ENCODE results near the gene UXS1. TPM values are rescaled to one million over a fixed set of nuclear protein-coding genes. Genes with fewer than 3 reads are reported as not detected.

Gene UXS1
- total RNA-seq, 1 donor from 2014 or later: 38.0 TPM

DNA sequence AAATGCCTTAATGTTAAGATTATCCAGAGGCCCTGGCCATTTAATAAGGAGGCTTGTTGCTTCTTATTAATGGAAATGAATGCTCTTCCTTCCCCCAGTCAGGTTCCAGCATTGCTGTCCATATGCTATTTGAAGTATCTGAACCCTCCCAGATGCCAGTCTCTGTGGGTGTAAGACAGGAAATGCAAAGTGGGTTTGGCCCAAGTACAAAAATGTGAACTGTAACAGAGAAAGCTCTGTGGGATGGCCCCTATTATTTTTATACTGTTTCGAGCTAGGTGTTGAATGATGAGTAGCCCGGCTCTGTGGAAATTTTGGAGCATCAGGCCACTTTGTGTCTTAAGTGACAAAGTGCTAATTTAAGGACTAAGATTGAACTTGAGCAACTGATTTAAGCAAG, 141.0 kb downstream of the UXS1 start:
- H3K27me3 Mint-ChIP-seq (ENCODE audit: insufficient read depth, low read depth): peaks cover 2% of the 10 kb centered on the region
- no peaks in the 10 kb centered on the region for H4K20me1 ChIP-seq (ENCODE audit: low read depth)
- DNase-seq (ENCODE audit: low spot score): no peak
- H3K4me3 ChIP-seq: no peak overlapping the region
- H3K4me3 Mint-ChIP-seq: no peak overlapping the region
- H3K9me3 ChIP-seq (ENCODE audit: low read depth): no peaks in the 10 kb centered on the region
- no peaks in the 10 kb centered on the region for H3K4me1 ChIP-seq
- H3K36me3 ChIP-seq: no peaks in the 10 kb centered on the region
- TF ChIP-seq, protein P1, sequence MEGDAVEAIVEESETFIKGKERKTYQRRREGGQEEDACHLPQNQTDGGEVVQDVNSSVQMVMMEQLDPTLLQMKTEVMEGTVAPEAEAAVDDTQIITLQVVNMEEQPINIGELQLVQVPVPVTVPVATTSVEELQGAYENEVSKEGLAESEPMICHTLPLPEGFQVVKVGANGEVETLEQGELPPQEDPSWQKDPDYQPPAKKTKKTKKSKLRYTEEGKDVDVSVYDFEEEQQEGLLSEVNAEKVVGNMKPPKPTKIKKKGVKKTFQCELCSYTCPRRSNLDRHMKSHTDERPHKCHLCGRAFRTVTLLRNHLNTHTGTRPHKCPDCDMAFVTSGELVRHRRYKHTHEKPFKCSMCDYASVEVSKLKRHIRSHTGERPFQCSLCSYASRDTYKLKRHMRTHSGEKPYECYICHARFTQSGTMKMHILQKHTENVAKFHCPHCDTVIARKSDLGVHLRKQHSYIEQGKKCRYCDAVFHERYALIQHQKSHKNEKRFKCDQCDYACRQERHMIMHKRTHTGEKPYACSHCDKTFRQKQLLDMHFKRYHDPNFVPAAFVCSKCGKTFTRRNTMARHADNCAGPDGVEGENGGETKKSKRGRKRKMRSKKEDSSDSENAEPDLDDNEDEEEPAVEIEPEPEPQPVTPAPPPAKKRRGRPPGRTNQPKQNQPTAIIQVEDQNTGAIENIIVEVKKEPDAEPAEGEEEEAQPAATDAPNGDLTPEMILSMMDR (IDR thresholded peaks at IDR 0.05): no peak
- TF ChIP-seq EZH2phosphoT487 (IDR thresholded peaks at IDR 0.05) (no peak), EZH2 (IDR thresholded peaks at IDR 0.05) (no peak)
- H3K4me2 ChIP-seq: no peak overlapping the region
- no peak overlapping the region for H3K9ac ChIP-seq
- no peaks in the 10 kb centered on the region for H3K79me2 ChIP-seq (ENCODE audit: low read depth)
- no peak overlapping the region for H3K27ac ChIP-seq
- H3K9me3 Mint-ChIP-seq: no peaks in the 10 kb centered on the region
- peaks cover 19% of the 10 kb centered on the region for H3K4me1 Mint-ChIP-seq
- no peak overlapping the region for H3K27ac Mint-ChIP-seq
- H2AFZ ChIP-seq (replicated peaks): no peak overlapping the region
- H3K27me3 ChIP-seq: no peaks in the 10 kb centered on the region
- no peaks in the 10 kb centered on the region for H3F3A ChIP-seq (ENCODE audit: low read depth)
- H3K36me3 Mint-ChIP-seq: no peaks in the 10 kb centered on the region

DNA sequence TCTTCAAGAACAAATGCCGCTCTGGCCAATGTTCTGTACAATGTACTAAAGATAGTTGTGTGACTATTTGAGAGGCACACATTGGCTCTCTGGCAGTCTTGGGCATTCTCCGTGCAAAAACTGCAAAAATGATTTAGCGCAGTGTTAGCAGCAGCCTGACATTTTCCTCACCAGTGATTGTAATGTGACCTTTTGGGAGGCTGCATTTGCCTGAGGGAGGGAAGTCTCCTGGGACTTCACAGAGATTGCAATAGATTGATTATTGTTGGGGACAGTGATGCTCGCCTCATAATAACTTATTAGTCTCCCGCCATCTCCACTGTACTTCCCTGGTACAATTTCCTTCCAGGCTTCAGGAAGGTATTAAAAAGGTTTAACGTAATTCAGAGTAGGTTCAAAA, 149.2 kb downstream of the UXS1 start:
- Histone ChIP-seq H3K4me2 (no peak overlapping the region), H3K27ac (no peak overlapping the region), H3K36me3 (no peaks in the 10 kb centered on the region), H3K27me3 (no peaks in the 10 kb centered on the region), H3K79me2 (ENCODE audit: low read depth) (no peaks in the 10 kb centered on the region), H3K4me3 (no peak overlapping the region), H3K4me1 (no peaks in the 10 kb centered on the region), H4K20me1 (ENCODE audit: low read depth) (no peaks in the 10 kb centered on the region), H3F3A (ENCODE audit: low read depth) (no peaks in the 10 kb centered on the region), H2AFZ (replicated peaks) (no peak overlapping the region), H3K9ac (no peak overlapping the region), H3K9me3 (ENCODE audit: low read depth) (no peaks in the 10 kb centered on the region)
- no peaks in the 10 kb centered on the region for H3K9me3 Mint-ChIP-seq
- H3K4me1 Mint-ChIP-seq: no peaks in the 10 kb centered on the region
- DNase-seq (ENCODE audit: low spot score): no peak
- H3K27me3 Mint-ChIP-seq (ENCODE audit: insufficient read depth, low read depth): peaks cover 4% of the 10 kb centered on the region
- no peak overlapping the region for H3K4me3 Mint-ChIP-seq
- no peak for TF ChIP-seq EZH2phosphoT487 (IDR thresholded peaks at IDR 0.05)
- TF ChIP-seq, protein P1 (IDR thresholded peaks at IDR 0.05): no peak
- TF ChIP-seq EZH2 (IDR thresholded peaks at IDR 0.05): no peak
- no peak overlapping the region for H3K27ac Mint-ChIP-seq
- no peaks in the 10 kb centered on the region for H3K36me3 Mint-ChIP-seq

DNA sequence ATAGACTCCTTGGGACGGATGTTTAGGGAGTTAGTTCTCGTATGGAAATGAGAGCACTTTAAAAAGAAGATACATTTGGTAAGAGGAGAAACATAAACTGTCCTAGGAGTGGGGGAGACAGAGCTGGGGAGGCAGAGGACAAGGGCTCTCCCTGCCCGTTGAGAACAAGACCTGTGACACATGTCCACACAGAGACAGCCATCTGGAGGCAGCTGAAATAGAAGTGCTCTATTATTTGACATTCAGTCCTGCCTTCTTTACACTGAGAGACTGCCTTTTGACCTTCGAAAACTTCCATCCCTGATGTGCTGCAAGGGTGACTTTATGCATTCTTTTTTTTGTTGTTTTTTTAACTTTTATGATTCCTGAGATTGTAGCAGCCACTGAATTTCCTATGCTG, 150.1 kb downstream of the UXS1 start:
- Histone ChIP-seq H3K36me3 (no peaks in the 10 kb centered on the region), H3K4me1 (no peaks in the 10 kb centered on the region), H3K79me2 (ENCODE audit: low read depth) (no peaks in the 10 kb centered on the region), H2AFZ (replicated peaks) (no peak overlapping the region), H3K9ac (no peak overlapping the region), H3K4me3 (no peak overlapping the region), H3K27me3 (no peaks in the 10 kb centered on the region), H3K9me3 (ENCODE audit: low read depth) (no peaks in the 10 kb centered on the region), H3K4me2 (no peak overlapping the region), H4K20me1 (ENCODE audit: low read depth) (no peaks in the 10 kb centered on the region), H3K27ac (no peak overlapping the region), H3F3A (ENCODE audit: low read depth) (no peaks in the 10 kb centered on the region)
- Mint-ChIP-seq H3K27me3 (ENCODE audit: insufficient read depth, low read depth) (peaks cover 4% of the 10 kb centered on the region), H3K9me3 (no peaks in the 10 kb centered on the region), H3K27ac (no peak overlapping the region), H3K4me1 (no peaks in the 10 kb centered on the region), H3K4me3 (no peak overlapping the region), H3K36me3 (no peaks in the 10 kb centered on the region)
- DNase-seq (ENCODE audit: low spot score): no peak
- TF ChIP-seq EZH2phosphoT487 (IDR thresholded peaks at IDR 0.05) (no peak), EZH2 (IDR thresholded peaks at IDR 0.05) (no peak)
- TF ChIP-seq, protein P1 (IDR thresholded peaks at IDR 0.05): no peak

Data from neural progenitor cell (in vitro differentiated cells).